ENCODE results near the gene PXDN.
"Not testable (repeated sequence)": the region's sequence is repeated elsewhere in the genome, so short reads cannot be mapped to it uniquely, and the experiment has no call there.

Gene PXDN

GRCh38 chr2:1705557-1706076, 38.7 kb downstream of the PXDN start:
- TF ChIP-seq POLR2A (IDR thresholded peaks at IDR 0.05; ENCODE audit: low read length) (no peak), GATA1 (IDR thresholded peaks at IDR 0.05; ENCODE audit: low read depth, low read length) (no peak)

DNA sequence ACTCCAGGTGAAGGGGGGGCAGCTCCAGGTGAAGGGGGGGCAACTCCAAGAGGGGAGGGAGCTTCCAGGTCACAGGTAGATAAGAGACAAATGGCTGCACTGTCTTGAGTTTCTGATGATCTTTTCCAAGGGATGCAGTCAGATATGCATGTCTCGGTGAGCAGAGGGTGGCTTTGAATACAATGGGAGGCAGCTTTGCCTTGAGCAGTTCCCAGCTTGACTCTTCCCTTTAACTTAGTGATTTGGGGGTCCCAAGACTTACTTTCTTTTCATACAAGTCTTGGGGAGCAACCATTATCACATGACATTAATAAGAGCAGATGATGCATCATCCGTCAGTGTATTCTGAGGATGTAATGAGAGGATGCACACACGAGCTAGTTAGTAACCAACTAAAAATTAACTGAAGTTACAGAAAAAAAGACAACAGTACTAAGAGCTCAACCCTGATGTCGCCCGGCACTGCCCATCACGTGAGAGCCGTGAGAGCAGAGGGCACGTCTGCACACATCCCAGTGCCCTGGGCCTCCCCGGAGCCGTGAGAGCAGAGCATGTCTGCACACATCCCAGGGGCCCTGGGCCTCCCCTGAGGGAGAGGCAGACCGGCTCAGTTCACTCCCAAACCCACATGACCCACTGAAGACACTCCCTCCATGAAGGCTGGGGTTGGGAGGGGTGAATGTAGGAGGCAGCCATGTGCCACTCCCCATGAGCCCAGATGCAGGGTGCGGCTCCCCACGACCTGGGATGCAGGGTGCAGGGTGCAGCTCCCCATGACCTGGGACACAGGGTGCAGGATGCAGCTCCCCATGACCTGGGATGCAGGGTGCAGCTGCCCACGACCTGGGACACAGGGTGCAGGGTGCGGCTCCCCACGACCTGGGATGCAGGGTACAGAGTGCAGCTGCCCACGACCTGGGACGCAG, 39.4 kb downstream of the PXDN start:
- TF ChIP-seq GATA1 (IDR thresholded peaks at IDR 0.05; ENCODE audit: low read depth, low read length) = no peak
- TF ChIP-seq POLR2A (IDR thresholded peaks at IDR 0.05; ENCODE audit: low read length) = no peak
- peak in 1 of 2 experiments; percentile 26 for DNase-seq

More at GRCh38 chr2:1705557-1706076, 38.7 kb downstream of the PXDN start:
- no peak for DNase-seq

GRCh38 chr2:1702186-1702565, 42.1 kb downstream of the PXDN start:
- DNase-seq = no peak
- TF ChIP-seq POLR2A (IDR thresholded peaks at IDR 0.05; ENCODE audit: low read length) = no peak
- no peak for TF ChIP-seq GATA1 (IDR thresholded peaks at IDR 0.05; ENCODE audit: low read depth, low read length)

GRCh38 chr2:1701556-1702185, 42.6 kb downstream of the PXDN start:
- TF ChIP-seq GATA1 (IDR thresholded peaks at IDR 0.05; ENCODE audit: low read depth, low read length) (no peak), POLR2A (IDR thresholded peaks at IDR 0.05; ENCODE audit: low read length) (no peak)
- DNase-seq = no peak

DNA sequence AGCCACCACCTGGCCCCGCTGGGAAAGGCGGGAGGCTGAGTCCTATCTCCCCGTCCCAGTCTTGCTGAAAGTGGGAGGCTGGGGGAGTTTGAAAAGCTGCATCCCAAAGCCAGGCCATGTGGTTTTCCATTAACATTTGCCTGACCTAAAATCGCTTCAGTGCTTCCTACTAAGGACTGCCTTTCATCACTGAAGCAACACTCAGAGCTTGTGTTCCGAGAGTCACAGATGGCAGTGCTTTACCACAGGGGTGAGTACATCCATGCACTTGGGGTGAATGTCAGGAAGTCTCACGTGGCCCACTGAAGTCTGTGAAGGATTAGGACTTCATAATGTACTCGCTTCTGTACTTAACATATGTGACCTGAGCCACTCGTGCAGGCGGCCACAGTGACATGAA, 43.3 kb downstream of the PXDN start:
- DNase-seq = no peak
- TF ChIP-seq GATA1 (IDR thresholded peaks at IDR 0.05; ENCODE audit: low read depth, low read length) (no peak), POLR2A (IDR thresholded peaks at IDR 0.05; ENCODE audit: low read length) (no peak)

GRCh38 chr2:1700427-1700826, 43.9 kb downstream of the PXDN start:
- not testable (repeated sequence) for DNase-seq

DNA sequence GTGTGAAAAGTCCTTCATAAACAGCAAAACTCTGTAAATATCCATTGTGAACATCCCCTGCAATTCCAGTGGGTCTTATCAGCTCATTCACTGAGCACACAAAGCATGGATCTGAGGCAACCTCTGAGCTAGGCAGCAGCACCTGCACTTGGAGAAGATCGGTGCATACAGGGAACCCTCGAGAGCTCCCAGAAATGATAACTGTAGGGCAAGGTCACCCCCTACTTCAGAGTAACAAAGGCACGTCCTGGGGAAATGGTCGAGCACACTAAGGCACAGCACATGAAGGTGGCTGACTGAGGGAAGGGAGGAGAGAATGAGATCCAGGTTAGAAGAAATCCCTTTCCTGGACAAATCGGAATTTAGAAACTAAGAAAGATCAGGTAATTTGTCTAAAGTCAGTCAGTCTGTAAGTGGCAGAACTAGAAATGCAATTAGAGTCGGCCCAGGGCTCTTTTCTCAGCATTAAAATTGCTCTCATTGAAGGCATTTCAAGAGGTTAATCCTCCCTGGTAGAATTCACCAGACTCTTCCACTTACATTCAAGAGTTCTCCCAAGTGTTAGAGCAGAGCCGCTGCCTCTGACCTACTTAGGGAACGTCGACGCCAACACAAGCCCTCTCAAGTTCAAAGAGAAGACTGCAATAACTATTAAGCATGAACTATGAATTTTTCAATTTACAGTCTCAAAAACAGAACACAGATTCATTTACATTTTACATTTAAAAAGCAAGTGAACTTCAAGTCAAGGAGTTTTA, 45.9 kb downstream of the PXDN start:
- DNase-seq = no peak
- TF ChIP-seq GATA1 (IDR thresholded peaks at IDR 0.05; ENCODE audit: low read depth, low read length) = no peak
- no peak for TF ChIP-seq POLR2A (IDR thresholded peaks at IDR 0.05; ENCODE audit: low read length)

- DNase-seq = no peak
- TF ChIP-seq GATA1 (IDR thresholded peaks at IDR 0.05; ENCODE audit: low read depth, low read length) = no peak
- TF ChIP-seq POLR2A (IDR thresholded peaks at IDR 0.05; ENCODE audit: low read length) = no peak
Observed at GRCh38 chr2:1697601-1698000, 46.7 kb downstream of the PXDN start.

DNA sequence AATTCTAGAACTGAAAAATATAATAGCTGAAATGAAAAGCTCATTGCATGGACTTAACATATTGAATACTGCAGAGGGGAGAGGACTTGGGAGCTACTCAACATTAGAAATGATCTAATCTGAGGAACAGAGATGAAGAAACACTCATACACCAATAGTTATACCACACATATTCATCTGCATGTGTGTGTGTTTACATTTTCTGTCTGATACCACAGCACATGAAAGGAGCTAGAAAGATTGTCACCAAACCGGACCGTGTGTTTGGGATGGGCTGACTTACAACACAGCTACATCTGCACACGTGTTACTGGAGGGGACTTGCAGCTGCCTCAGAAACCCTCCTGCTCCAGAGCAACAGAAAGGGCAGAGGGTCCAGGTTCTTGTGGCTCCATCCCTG, 47.8 kb downstream of the PXDN start:
- no peak for TF ChIP-seq GATA1 (IDR thresholded peaks at IDR 0.05; ENCODE audit: low read depth, low read length)
- TF ChIP-seq POLR2A (IDR thresholded peaks at IDR 0.05; ENCODE audit: low read length) = no peak
- no peak for DNase-seq

DNA sequence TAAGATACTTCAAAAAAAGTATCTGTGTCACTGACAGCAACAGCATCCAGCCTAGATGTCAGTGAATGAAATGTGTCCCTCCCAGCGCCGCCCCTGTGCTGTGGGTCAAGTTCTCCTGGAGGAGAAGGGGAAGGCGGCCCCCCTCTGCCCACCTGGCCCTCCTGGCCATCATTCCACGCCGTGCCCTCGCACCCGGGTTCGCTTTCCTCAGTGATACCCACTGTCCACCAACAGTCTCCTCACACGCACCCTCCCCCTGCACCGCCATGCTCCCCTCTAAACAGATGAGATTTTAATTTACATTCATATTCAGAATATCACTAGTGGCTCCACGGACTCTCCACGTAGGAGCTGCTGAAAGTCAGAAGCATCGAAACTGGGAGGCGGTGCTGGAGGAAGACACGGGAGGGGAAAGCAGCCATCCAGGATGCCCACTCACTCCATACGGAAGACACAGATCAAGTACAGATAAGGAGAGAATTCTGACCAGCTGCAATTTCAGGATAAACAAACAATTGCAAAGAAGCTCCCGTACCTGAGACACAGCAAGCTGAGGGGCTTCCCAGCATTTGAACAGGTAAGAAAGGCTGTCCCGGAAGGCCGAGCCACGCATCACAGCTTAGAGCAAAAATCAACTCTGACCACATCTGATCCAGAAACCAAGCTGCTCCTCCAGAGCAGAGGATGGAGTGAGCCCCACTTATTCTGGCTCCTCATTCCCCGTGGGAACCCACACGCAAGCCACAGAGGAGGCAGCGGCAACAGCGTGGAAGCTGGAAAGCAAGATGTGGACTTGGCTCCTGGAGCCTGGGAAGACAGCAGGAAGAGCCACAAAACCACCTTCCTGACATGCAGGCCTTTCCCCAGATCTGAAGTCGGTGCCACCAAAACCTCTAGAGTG, 49.7 kb downstream of the PXDN start:
- TF ChIP-seq GATA1 (IDR thresholded peaks at IDR 0.05; ENCODE audit: low read depth, low read length) = no peak
- no peak for TF ChIP-seq POLR2A (IDR thresholded peaks at IDR 0.05; ENCODE audit: low read length)
- no peak for DNase-seq

DNA sequence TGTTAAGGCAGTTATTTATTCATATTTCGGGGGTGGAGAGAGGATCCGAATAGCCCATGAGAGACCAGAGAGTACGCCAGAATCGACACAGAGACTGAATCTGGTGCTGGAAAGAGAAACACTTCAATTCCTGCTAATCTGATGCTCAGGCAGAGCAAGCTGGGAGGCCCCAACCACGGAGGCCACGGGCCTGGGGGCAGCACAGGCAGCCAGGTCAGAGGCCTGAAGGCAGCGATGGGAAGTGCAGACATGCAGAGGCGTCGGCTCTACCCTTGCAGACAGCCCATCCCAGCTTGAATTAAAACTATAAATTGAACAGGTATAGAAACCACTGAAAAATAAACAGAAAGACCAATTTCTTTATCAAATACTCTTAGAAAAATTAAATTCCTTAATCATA, 50.6 kb downstream of the PXDN start:
- no peak for DNase-seq
- no peak for TF ChIP-seq GATA1 (IDR thresholded peaks at IDR 0.05; ENCODE audit: low read depth, low read length)
- no peak for TF ChIP-seq POLR2A (IDR thresholded peaks at IDR 0.05; ENCODE audit: low read length)

DNA sequence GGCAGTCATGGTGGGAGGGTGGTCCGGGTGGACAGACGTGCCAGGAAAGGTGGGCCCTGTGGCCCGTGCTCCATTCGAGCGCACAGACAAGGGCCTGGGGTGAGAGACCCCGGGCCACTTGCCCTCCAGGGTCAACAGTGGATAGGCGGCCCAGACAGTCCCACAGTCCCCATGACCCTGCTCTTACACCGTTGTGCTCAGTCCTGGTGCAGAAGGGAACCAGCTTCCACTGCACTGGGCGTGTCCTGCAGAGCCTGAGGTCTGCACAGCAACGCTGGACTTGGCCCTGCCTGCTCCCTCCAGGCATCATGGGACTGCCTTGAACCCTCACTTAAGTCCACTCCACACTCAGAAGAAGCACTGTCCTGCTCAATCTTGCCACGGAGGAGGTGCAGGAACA, 52.0 kb downstream of the PXDN start:
- TF ChIP-seq POLR2A (IDR thresholded peaks at IDR 0.05; ENCODE audit: low read length) (no peak), GATA1 (IDR thresholded peaks at IDR 0.05; ENCODE audit: low read depth, low read length) (no peak)
- DNase-seq = no peak

DNA sequence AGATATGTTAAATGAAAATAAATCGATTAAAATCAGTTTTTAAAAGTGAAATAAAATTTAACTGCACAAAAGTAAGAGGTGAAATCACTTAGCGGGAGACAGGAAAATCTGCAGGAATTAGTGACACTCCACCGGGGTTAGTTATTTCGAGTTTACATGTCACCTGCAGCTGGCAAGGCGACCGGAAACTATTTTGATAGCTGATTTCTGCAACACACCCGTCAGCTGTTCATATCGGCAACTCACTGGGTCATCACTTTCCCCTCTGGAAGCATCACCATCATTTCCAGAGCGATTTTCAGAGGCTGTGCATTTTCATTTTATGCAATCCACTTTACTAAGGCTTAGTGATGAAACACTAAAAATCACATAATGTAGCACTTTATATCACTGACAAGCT, 52.9 kb downstream of the PXDN start:
- DNase-seq = no peak
- no peak for TF ChIP-seq GATA1 (IDR thresholded peaks at IDR 0.05; ENCODE audit: low read depth, low read length)
